MCF 10A (cell line): Measurements from ENCODE around the gene FBXW4. TPM values are rescaled to one million over a fixed set of nuclear protein-coding genes. Genes with fewer than 3 reads are reported as not detected.

Source experiments
- BruUV-seq: library from RNA; stranded (reverse); fragments of 400-500 nt; replicated peaks from 2 replicates; lab custom pipeline; 2021; lab: Mats Ljungman, UMichigan
- CTCF ChIA-PET: fragments of 300-600 bp; sonication (Branson Sonifier 250); formaldehyde crosslinking; extraction: SDS; loops from one replicate; lab custom pipeline; 2021; ENCODE audit warnings: antibody characterized with exemption, inconsistent platforms; lab: Yijun Ruan, JAX
- POLR2A ChIA-PET: fragments of 300-600, 350-650 bp; sonication (Branson Sonifier 250); formaldehyde crosslinking; extraction: SDS; loops from one replicate; lab custom pipeline; 2020; ENCODE audit warnings: antibody characterized with exemption, inconsistent platforms; lab: Yijun Ruan, JAX
- DNase-seq: peaks from one replicate; pipeline ENCODE4 v3.0.0-alpha.2; 2018; ENCODE audit not compliant: unreplicated experiment
- H3K27ac Mint-ChIP-seq: one replicate; pipeline ENCODE4 v1.8.0; 2022; ENCODE audit warnings: mild to moderate bottlenecking, low read depth, mixed read lengths; ENCODE audit not compliant: unreplicated experiment
- H3K27me3 Mint-ChIP-seq: one replicate; pipeline ENCODE4 v1.8.0; 2022; ENCODE audit warnings: mixed read lengths; ENCODE audit not compliant: insufficient read depth, unreplicated experiment
- H3K36me3 Mint-ChIP-seq: one replicate; pipeline ENCODE4 v1.8.0; 2022; ENCODE audit warnings: mild to moderate bottlenecking, moderate library complexity, mixed read lengths; ENCODE audit not compliant: insufficient read depth, unreplicated experiment
- H3K4me1 Mint-ChIP-seq: one replicate; pipeline ENCODE4 v1.8.0; 2022; ENCODE audit warnings: mixed read lengths; ENCODE audit not compliant: insufficient read depth, unreplicated experiment
- H3K4me3 Mint-ChIP-seq: one replicate; pipeline ENCODE4 v1.8.0; 2022; ENCODE audit warnings: mild to moderate bottlenecking, moderate library complexity, mixed read lengths; ENCODE audit not compliant: unreplicated experiment
- H3K9me3 Mint-ChIP-seq: one replicate; pipeline ENCODE4 v1.8.0; 2022; ENCODE audit warnings: mixed read lengths; ENCODE audit not compliant: unreplicated experiment
- CTCF ChIP-seq: fragments of 200-600 bp; IDR thresholded peaks from one replicate; pipeline ENCODE4 v1.8.0; 2022; ENCODE audit warnings: antibody characterized with exemption, mild to moderate bottlenecking; ENCODE audit not compliant: unreplicated experiment
- intact Hi-C: fragments of 100-400 bp; cut with micrococcal nuclease; formaldehyde crosslinking; loops from 2 replicates; pipeline ENCODE4 v1.14.1; 2022
- total RNA-seq: library from RNA; stranded (reverse); gene quantifications from 2 replicates; pipeline ENCODE4 v1.2.3, GENCODE V29; 2022

The FBXW4 gene
- total RNA-seq, 1 experiment from 2014 or later = 52.1 TPM

DNA sequence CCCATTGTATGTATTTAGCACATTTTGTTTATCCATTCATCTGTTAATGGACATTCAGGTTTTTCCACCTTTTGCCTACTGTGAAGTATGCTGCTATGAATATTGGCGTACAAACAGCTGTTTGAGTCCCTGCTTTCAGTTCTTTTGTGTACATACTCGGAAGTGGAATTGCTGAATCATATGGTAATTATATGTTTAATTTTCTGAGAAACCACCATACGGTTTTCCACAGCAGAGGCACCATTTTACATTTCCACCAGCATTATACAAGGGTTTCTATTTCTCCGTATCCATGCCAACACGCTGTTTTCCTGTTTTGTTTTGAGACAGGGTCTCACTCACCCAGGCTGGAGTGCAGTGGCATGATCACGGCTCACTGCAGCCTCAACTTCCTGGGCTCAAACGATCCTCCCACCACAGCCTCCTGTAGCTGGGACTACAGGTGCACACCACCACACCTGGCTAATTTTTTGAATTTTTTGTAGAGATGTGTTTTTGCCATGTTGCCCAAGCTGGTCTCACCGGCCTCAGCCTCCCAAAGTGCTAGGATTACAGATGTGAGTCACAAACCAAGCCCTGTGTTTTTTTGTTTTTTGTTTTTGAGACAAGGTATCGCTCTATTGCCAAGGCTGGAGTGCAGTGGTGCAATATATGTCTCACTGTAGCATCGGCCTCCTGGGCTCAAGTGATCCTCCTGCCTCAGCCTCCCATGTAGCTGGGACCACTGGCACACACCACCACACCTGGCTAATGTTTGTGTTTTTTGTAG lies 22.1 kb upstream of the FBXW4 start:
- Mint-ChIP-seq H3K9me3 (no peaks in the 10 kb centered on the region), H3K36me3 (no peaks in the 10 kb centered on the region), H3K27me3 (no peaks in the 10 kb centered on the region), H3K4me3 (no peak overlapping the region), H3K4me1 (no peaks in the 10 kb centered on the region), H3K27ac (no peak overlapping the region)
- no peak for TF ChIP-seq CTCF
- no peak for DNase-seq
- ChIA-PET CTCF (interaction anchor here (0.7 kb wide), 1 partner anchor 13 kb away, joined by 3 read pairs; no protein-coding TSS in a partner anchor), POLR2A (interaction anchor here (0.6 kb wide), 1 partner anchor 246 kb away, joined by 3 read pairs; no protein-coding TSS in a partner anchor)
- no TSS peak for BruUV-seq
- intact Hi-C loops = no loop called here

- no peak for TF ChIP-seq CTCF
- H3K4me3 Mint-ChIP-seq = no peak overlapping the region
- BruUV-seq = no TSS peak
- H3K4me1 Mint-ChIP-seq = no peaks in the 10 kb centered on the region
- ChIA-PET CTCF (no interaction called here), POLR2A (no interaction called here)
- no peaks in the 10 kb centered on the region for H3K36me3 Mint-ChIP-seq
- H3K27me3 Mint-ChIP-seq = peaks cover 33% of the 10 kb centered on the region
- DNase-seq = no peak
- no peak overlapping the region for H3K27ac Mint-ChIP-seq
- no peaks in the 10 kb centered on the region for H3K9me3 Mint-ChIP-seq
- intact Hi-C loops = no loop called here
Observed at GRCh38 chr10:101712997-101713396, 18.0 kb upstream of the FBXW4 start.

GRCh38 chr10:101710793-101711192 lies 15.8 kb upstream of the FBXW4 start:
- DNase-seq = no peak
- ChIA-PET CTCF (interaction anchor here (0.9 kb wide), 1 partner anchor 70 kb away, joined by 4 read pairs; no protein-coding TSS in a partner anchor), POLR2A (no interaction called here)
- Mint-ChIP-seq H3K27ac (no peak overlapping the region), H3K36me3 (no peaks in the 10 kb centered on the region), H3K4me3 (no peak overlapping the region), H3K27me3 (peaks cover 55% of the 10 kb centered on the region), H3K4me1 (no peaks in the 10 kb centered on the region), H3K9me3 (no peaks in the 10 kb centered on the region)
- TF ChIP-seq CTCF = no peak
- no TSS peak for BruUV-seq
- intact Hi-C loops = no loop called here

DNA sequence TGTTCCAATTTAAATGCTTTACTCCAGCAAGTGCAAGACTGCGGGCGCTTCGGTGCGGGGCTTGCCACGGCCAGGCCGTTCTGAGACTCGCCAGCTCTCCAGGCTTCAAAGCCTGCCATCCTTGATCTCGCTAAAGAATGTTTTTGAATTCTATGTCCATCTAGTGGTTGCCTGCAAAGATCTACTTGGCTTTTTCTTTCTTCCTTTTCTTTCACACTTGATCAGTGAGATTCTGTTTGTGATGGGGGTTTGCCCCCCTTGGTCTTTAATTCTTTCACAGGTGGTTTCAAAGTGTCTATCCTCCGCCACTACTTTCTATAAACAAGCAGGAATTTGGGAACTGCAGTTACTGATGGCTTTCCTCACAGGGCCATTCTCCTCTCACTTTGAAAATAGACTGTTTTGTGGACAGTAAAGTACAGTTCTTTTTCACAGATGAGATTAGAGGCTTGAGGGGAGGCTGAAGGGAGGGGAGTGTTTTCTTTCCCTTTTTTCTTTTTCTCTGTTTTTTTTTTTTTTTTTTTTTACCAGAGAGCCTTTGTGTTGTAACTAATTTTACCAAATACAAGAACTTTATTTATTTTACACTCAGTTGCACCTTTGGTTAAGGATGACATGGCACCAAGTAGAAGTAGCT lies 15.2 kb upstream of the FBXW4 start:
- intact Hi-C loops = no loop called here
- ChIA-PET POLR2A (no interaction called here), CTCF (interaction anchor here (0.6 to 0.9 kb wide), 2 partner anchors 71 to 93 kb away, joined by 3 to 4 read pairs; no protein-coding TSS in a partner anchor)
- H3K4me3 Mint-ChIP-seq = no peak overlapping the region
- TF ChIP-seq CTCF = no peak
- no peak for DNase-seq
- H3K9me3 Mint-ChIP-seq = no peaks in the 10 kb centered on the region
- no peaks in the 10 kb centered on the region for H3K36me3 Mint-ChIP-seq
- H3K27ac Mint-ChIP-seq = no peak overlapping the region
- no peaks in the 10 kb centered on the region for H3K4me1 Mint-ChIP-seq
- BruUV-seq = no TSS peak
- H3K27me3 Mint-ChIP-seq = peaks cover 55% of the 10 kb centered on the region
